ENCODE results near the gene TM4SF4.

TM4SF4 gene

GRCh38 chr3:149470381-149470780 is 4.1 kb upstream of the TM4SF4 start:
- H3K4me2 ChIP-seq = no peak overlapping the region
- no peaks in the 10 kb centered on the region for H3K79me2 ChIP-seq (ENCODE audit: insufficient read depth, low read depth)
- H3K36me3 ChIP-seq (ENCODE audit: insufficient read depth) = no peaks in the 10 kb centered on the region
- no peaks in the 10 kb centered on the region for H3K4me1 ChIP-seq (ENCODE audit: low read depth, poor library complexity, severe bottlenecking)
- H3K4me3 ChIP-seq (IDR thresholded peaks at IDR 0.05; ENCODE audit: insufficient read depth, low read depth, low read length) = no peak overlapping the region
- H4K20me1 ChIP-seq (ENCODE audit: insufficient read depth) = no peaks in the 10 kb centered on the region
- no peaks in the 10 kb centered on the region for H3K27me3 ChIP-seq (ENCODE audit: insufficient read depth, low read depth)
- TF ChIP-seq, protein P1, sequence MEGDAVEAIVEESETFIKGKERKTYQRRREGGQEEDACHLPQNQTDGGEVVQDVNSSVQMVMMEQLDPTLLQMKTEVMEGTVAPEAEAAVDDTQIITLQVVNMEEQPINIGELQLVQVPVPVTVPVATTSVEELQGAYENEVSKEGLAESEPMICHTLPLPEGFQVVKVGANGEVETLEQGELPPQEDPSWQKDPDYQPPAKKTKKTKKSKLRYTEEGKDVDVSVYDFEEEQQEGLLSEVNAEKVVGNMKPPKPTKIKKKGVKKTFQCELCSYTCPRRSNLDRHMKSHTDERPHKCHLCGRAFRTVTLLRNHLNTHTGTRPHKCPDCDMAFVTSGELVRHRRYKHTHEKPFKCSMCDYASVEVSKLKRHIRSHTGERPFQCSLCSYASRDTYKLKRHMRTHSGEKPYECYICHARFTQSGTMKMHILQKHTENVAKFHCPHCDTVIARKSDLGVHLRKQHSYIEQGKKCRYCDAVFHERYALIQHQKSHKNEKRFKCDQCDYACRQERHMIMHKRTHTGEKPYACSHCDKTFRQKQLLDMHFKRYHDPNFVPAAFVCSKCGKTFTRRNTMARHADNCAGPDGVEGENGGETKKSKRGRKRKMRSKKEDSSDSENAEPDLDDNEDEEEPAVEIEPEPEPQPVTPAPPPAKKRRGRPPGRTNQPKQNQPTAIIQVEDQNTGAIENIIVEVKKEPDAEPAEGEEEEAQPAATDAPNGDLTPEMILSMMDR (conservative IDR thresholded peaks at IDR 0.05; ENCODE audit: low read depth, low read length) = no peak
- H3K9ac ChIP-seq = no peak overlapping the region
- no peak overlapping the region for H3K27ac ChIP-seq
- H2AFZ ChIP-seq (ENCODE audit: low read depth) = no peak overlapping the region

- H3K27ac ChIP-seq = no peak overlapping the region
- H3K27me3 ChIP-seq (ENCODE audit: insufficient read depth, low read depth) = no peaks in the 10 kb centered on the region
- H3K4me3 ChIP-seq (IDR thresholded peaks at IDR 0.05; ENCODE audit: insufficient read depth, low read depth, low read length) = no peak overlapping the region
- TF ChIP-seq, protein P1 (conservative IDR thresholded peaks at IDR 0.05; ENCODE audit: low read depth, low read length) = no peak
- H3K79me2 ChIP-seq (ENCODE audit: insufficient read depth, low read depth) = no peaks in the 10 kb centered on the region
- no peak overlapping the region for H2AFZ ChIP-seq (ENCODE audit: low read depth)
- H3K9ac ChIP-seq = no peak overlapping the region
- H3K4me2 ChIP-seq = no peak overlapping the region
- no peaks in the 10 kb centered on the region for H3K36me3 ChIP-seq (ENCODE audit: insufficient read depth)
- H3K4me1 ChIP-seq (ENCODE audit: low read depth, poor library complexity, severe bottlenecking) = no peaks in the 10 kb centered on the region
- no peaks in the 10 kb centered on the region for H4K20me1 ChIP-seq (ENCODE audit: insufficient read depth)
Observed at GRCh38 chr3:149472030-149472797, 2.3 kb upstream of the TM4SF4 start.

- H2AFZ ChIP-seq (ENCODE audit: low read depth) = no peak overlapping the region
- no peaks in the 10 kb centered on the region for H3K27me3 ChIP-seq (ENCODE audit: insufficient read depth, low read depth)
- no peak overlapping the region for H3K4me2 ChIP-seq
- no peaks in the 10 kb centered on the region for H4K20me1 ChIP-seq (ENCODE audit: insufficient read depth)
- H3K9ac ChIP-seq = no peak overlapping the region
- no peaks in the 10 kb centered on the region for H3K79me2 ChIP-seq (ENCODE audit: insufficient read depth, low read depth)
- no peaks in the 10 kb centered on the region for H3K4me1 ChIP-seq (ENCODE audit: low read depth, poor library complexity, severe bottlenecking)
- H3K36me3 ChIP-seq (ENCODE audit: insufficient read depth) = no peaks in the 10 kb centered on the region
- no peak overlapping the region for H3K27ac ChIP-seq
- TF ChIP-seq, protein P1 (conservative IDR thresholded peaks at IDR 0.05; ENCODE audit: low read depth, low read length) = no peak
- H3K4me3 ChIP-seq (IDR thresholded peaks at IDR 0.05; ENCODE audit: insufficient read depth, low read depth, low read length) = no peak overlapping the region
Observed at GRCh38 chr3:149473357-149474249, 894 bp upstream of the TM4SF4 start.

GRCh38 chr3:149475451-149476060 is 1.1 kb downstream of the TM4SF4 start:
- Histone ChIP-seq H3K27ac (no peak overlapping the region), H3K79me2 (ENCODE audit: insufficient read depth, low read depth) (no peaks in the 10 kb centered on the region), H3K4me3 (IDR thresholded peaks at IDR 0.05; ENCODE audit: insufficient read depth, low read depth, low read length) (no peak overlapping the region), H2AFZ (ENCODE audit: low read depth) (no peak overlapping the region), H3K9ac (no peak overlapping the region), H4K20me1 (ENCODE audit: insufficient read depth) (no peaks in the 10 kb centered on the region), H3K36me3 (ENCODE audit: insufficient read depth) (no peaks in the 10 kb centered on the region), H3K4me1 (ENCODE audit: low read depth, poor library complexity, severe bottlenecking) (no peaks in the 10 kb centered on the region), H3K27me3 (ENCODE audit: insufficient read depth, low read depth) (no peaks in the 10 kb centered on the region), H3K4me2 (no peak overlapping the region)
- TF ChIP-seq, protein P1 (conservative IDR thresholded peaks at IDR 0.05; ENCODE audit: low read depth, low read length) = no peak

Measured in KMS-11 (cell line).